ENCODE results near the gene FILIP1L.

Gene FILIP1L

GRCh38 chr3:99923873-99924272 lies 190.4 kb downstream of the FILIP1L start:
- no peak for DNase-seq (ENCODE audit: low read depth)

GRCh38 chr3:99921986-99922385 lies 192.3 kb downstream of the FILIP1L start:
- no peak for DNase-seq (ENCODE audit: low read depth)

- DNase-seq (ENCODE audit: low read depth): no peak
Measured at GRCh38 chr3:99921377-99921695, 193.0 kb downstream of the FILIP1L start.

- peak; percentile 78 for DNase-seq (ENCODE audit: low read depth)
Measured at GRCh38 chr3:99920481-99921376, 193.6 kb downstream of the FILIP1L start.

GRCh38 chr3:99919694-99920093 lies 194.6 kb downstream of the FILIP1L start:
- DNase-seq (ENCODE audit: low read depth): no peak

- no peak for DNase-seq (ENCODE audit: low read depth)
Measured at GRCh38 chr3:99918715-99919114, 195.6 kb downstream of the FILIP1L start.

GRCh38 chr3:99915906-99916432 lies 198.3 kb downstream of the FILIP1L start:
- DNase-seq (ENCODE audit: low read depth): no peak

GRCh38 chr3:99911433-99911832 lies 202.9 kb downstream of the FILIP1L start:
- no peak for DNase-seq (ENCODE audit: low read depth)

- DNase-seq (ENCODE audit: low read depth): no peak
Measured at GRCh38 chr3:99910752-99911290, 203.5 kb downstream of the FILIP1L start.

- peak; percentile 84 for DNase-seq (ENCODE audit: low read depth)
Measured at GRCh38 chr3:99909714-99910495, 204.4 kb downstream of the FILIP1L start.

- DNase-seq (ENCODE audit: low read depth): no peak
Measured at GRCh38 chr3:99907959-99908544, 206.2 kb downstream of the FILIP1L start.

- DNase-seq (ENCODE audit: low read depth): peak; percentile 47
Measured at GRCh38 chr3:99903869-99904268, 210.4 kb downstream of the FILIP1L start.

- DNase-seq (ENCODE audit: low read depth): peak; percentile 49
Measured at GRCh38 chr3:99902091-99902490, 212.2 kb downstream of the FILIP1L start.

GRCh38 chr3:99901200-99901926 lies 212.9 kb downstream of the FILIP1L start:
- peak; percentile 87 for DNase-seq (ENCODE audit: low read depth)

- DNase-seq (ENCODE audit: low read depth): no peak
Measured at GRCh38 chr3:99900248-99900647, 214.1 kb downstream of the FILIP1L start.

- no peak for DNase-seq (ENCODE audit: low read depth)
Measured at GRCh38 chr3:99899603-99900002, 214.7 kb downstream of the FILIP1L start.

- DNase-seq (ENCODE audit: low read depth): no peak
Measured at GRCh38 chr3:99896482-99896881, 217.8 kb downstream of the FILIP1L start.

- DNase-seq (ENCODE audit: low read depth): peak; percentile 96
Measured at GRCh38 chr3:99895703-99896441, 218.4 kb downstream of the FILIP1L start.

- DNase-seq (ENCODE audit: low read depth): peak; percentile 48
Measured at GRCh38 chr3:99895131-99895696, 219.1 kb downstream of the FILIP1L start.

GRCh38 chr3:99892332-99892731 lies 222.0 kb downstream of the FILIP1L start:
- DNase-seq (ENCODE audit: low read depth): no peak

Measured in EH (cell line).